ENCODE data around the gene AGFG2. TPM values are rescaled to one million over a fixed set of nuclear protein-coding genes. Genes with fewer than 3 reads are reported as not detected.
"Not testable (repeated sequence)": the region's sequence is repeated elsewhere in the genome, so short reads cannot be mapped to it uniquely, and the experiment has no call there.

AGFG2 gene
- total RNA-seq, 1 donor from 2014 or later: 62.3 TPM

DNA sequence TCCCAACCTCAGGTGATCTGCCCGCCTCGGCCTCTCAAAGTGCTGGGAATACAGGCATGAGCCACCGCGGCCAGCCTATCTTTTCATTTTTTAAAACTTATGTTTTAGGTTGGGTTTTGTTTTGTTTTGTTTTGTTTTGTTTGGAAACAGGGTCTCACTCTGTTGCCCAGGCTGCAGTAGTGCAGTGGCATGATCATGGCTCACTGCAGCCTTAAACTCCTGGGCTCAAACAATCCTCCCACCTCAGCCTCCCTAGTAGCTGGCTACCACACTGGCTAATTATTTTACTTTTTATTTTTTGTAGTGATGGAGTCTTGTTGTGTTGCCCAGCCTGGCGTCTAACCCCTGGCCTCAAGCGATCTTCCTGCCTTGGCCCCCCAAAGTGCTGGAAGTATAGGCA is 19.4 kb upstream of the AGFG2 start:
- intact Hi-C loops (cut with micrococcal nuclease): no loop called here

DNA sequence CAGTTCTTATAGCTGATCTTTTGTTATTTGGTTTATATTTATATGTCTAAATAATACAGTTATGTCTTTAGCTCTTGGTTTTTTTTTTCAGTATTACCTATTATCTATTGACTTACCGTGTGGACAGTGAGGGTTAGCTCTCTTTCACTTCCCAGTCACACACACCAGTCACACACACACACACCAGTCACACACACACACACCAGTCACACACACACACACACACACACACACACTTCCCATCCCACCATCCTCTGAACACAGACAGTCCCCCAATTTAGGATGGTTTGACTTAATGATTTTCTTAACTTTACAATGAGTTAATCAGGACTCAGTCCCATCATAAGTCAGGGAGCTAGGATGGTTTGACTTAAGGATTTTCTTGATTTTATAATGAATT is 18.9 kb upstream of the AGFG2 start:
- intact Hi-C loops (cut with micrococcal nuclease): no loop called here

DNA sequence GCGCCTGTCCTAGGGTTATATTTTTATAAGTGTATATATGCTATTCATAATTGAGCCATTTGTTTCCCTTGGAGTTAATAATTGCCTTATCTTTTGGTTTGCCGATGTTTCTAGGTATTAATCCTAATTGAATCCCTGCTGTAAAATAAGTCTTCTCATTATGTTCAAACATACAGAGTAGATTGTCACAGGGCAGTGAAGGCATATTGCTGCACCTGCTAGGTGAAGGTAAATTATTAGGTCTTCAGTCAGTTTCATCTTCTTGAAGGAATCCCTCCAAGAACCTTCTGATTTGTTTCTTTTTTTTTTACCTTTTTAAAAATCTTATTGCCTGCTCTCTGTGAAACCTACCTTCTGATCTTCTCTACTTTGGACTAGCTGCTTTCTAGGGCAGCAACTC is 17.9 kb upstream of the AGFG2 start:
- intact Hi-C loops (cut with micrococcal nuclease): no loop called here

DNA sequence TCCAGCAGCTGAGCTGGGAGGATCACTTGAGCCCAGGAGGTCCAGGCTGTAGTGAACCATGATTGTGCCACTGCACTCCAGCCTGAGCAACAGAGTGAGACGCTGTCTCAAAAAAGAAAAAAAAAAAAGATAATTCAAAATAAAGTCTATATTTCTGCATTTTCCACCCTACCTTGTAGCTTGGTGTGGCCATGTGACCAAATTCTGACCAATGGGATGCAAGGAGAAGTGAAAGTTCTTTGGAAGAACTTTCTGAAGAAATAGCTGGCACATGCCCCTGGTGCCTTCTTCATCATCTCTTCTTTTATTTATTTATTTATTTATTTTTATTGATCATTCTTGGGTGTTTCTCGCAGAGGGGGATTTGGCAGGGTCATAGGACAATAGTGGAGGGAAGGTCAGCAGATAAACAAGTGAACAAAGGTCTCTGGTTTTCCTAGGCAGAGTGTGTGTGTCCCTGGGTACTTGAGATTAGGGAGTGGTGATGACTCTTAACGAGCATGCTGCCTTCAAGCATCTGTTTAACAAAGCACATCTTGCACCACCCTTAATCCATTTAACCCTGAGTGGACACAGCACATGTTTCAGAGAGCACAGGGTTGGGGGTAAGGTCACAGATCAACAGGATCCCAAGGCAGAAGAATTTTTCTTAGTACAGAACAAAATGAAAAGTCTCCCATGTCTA is 17.0 kb upstream of the AGFG2 start:
- intact Hi-C loops (cut with micrococcal nuclease): not testable (repeated sequence)

DNA sequence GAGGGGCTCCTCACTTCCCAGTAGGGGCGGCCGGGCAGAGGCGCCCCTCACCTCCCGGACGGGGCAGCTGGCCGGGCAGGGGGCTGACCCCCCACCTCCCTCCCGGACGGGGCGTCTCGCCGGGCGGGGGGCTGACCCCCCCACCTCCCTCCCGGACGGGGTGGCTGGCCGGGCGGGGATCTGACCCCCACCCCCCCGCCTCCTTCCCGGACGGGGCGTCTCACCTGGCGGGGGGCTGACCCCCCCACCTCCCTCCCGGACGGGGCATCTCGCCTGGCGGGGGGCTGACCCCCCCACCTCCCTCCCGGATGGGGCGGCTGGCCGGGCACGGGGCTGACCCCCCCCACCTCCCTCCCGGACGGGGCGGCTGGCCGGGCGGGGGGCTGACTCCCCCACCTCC is 15.8 kb upstream of the AGFG2 start:
- intact Hi-C loops (cut with micrococcal nuclease): not testable (repeated sequence)

DNA sequence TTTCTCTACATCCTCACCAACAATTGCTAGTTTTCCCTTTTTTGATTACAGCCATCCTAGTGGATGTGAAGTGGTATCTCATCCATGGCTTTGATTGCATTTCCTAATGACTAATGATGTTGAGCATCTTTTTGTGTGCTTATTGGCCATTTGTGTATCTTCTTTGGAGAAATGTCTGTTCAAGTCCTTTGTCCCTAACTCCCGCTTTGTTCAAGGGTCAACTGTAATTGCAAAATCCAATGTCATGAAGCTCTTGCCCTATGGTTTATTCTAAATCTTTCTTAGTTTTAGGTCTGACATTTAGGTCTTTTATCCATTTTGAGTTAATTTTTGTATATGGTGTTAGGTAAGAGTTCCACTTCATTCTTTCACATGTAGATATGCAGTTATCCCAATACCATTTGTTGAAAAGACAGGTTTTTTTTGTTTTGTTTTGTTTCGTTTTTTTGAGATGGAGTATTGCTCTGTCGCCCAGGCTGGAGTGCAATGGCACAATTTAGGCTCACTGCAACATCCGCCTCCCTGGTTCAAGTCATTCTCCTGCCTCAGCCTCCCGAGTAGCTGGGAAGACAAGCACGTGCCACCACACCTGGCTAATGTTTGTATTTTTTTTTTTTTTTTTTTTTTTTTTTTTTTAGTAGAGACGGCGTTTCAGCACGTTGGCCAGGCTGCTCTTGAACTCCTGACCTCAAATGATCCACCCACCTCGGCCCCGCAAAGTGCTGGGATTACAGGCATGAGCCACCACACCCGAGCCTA is 10.7 kb upstream of the AGFG2 start:
- intact Hi-C loops (cut with micrococcal nuclease): not testable (repeated sequence)

DNA sequence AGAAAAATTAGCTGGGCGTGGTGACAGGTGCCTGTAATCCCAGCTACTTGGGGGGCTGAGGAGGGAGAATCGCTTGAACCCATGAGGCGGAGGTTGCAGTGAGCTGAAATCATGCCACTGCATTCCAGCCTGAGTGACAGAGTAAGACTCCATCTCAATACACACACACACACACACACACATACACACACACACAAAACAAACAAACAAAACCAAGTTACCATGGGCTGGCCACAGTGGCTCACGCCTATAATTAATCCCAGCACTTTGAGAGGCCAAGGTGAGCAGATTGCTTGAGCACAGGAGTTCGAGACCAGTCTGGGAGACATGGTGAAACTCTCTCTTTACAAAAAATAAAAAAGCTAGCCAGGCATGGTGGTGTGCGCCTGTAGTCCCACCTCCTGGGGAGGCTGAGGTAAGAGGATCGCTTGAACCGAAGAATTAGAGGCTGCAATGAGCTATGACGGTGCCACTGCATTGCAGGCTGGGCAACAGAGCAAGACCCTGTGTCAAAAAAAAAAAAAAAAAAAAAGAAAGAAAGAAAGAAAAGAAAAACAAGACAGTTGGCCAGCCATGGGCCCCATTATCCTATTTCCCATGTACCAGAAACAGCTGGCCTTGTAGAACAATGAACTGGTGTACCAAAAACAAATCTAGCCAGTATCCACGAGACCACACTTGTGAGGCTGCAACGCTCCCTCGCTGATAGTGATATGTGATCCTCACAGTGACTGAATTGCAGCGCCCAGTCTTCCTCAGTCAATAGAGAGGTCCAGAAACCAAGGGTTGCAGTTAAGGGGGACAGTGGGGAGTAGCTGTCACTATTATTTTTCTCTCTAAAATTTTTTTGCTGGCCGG is 6.6 kb upstream of the AGFG2 start:
- intact Hi-C loops (cut with micrococcal nuclease): no loop called here

DNA sequence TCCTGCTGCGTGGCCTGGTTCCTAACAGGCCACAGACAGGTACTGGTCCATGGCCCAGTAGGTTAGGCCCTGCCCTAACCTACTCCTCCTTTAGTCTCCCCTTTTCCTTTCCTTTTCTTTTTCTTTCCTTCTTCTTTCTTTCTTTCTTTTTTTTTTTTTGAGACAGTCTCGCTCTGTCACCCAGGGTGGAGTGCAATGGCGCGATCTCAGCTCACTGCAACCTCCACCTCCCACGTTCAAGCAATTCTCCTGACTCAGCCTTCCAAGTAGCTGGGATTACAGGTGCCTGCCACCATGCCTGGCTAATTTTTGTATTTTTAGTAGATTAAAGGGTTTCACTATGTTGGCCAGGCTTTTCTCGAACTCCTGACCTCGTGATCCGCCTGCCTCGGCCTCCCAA is 3.0 kb upstream of the AGFG2 start:
- intact Hi-C loops (cut with micrococcal nuclease): not testable (repeated sequence)

DNA sequence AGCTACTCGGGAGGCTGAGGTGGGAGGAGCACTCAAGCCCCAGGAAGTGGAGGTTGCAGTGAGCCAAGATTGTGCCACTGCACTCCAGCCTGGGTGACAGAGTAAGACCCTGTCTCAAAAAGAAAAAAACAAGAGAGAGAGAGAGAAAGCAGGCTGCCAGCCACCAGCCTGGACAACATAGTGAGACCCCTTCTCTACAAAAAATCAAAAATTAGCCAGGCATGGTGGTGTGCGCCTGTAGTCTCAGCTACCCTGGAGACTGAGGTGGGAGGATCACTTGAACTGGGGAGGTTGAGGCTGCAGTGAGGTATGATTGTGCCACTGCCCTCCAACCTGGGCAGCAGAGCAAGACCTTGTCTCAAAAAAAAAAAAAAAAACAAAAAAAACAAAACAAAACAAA is 2.3 kb upstream of the AGFG2 start:
- intact Hi-C loops (cut with micrococcal nuclease): not testable (repeated sequence)

DNA sequence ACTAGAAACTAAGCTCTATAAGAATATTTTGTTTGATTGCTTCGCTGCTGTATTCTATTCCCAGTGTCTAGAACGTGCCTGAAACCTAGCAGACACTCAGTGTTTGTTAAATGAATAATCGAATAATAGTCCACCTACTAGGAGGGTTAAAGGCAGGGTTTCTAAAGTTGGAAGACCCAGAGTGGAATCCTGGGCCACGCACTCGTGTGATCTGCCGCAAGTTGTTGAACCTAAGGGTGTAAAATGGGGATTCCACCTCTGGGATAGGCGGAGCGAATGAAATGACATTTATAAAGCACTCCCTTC is 702 bp upstream of the AGFG2 start:
- intact Hi-C loops (cut with micrococcal nuclease): loop anchor here (1.0 to 2.0 kb wide), 9 partner anchors 8 to 420 kb away; partner anchors contain the start of genes CNPY4, FBXO24, GNB2 and LRCH4

DNA sequence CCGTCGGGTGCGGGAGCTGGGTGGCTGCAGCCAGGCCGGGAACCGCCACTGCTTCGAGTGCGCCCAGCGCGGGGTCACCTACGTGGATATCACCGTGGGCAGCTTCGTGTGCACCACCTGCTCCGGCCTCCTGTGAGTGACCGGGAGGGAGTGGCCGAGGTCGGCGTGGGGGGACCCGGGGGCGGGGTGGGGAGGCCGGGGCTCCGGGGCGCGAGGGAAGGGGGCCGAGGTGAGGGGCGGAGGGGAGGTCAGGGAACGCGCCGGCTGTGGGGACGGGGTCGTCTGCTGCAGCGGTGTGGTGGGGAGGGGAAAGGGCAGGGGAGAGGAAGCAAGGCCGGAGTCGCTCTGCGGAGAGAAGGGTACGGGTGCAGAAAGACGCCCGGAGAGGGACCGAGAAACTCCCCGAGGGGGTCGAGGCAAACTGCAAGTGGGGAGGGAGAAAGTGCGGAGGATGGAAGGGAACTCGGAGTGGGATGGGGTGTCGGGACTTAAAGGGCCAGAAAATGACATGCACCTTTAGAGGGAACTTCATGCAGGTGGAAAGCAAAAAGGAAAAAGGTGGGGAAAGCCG is 518 bp downstream of the AGFG2 start:
- intact Hi-C loops (cut with micrococcal nuclease): loop anchor here (1.0 to 2.0 kb wide), 5 partner anchors 11 to 421 kb away; partner anchors contain the start of genes CNPY4, MEPCE, TAF6 and TSC22D4

DNA sequence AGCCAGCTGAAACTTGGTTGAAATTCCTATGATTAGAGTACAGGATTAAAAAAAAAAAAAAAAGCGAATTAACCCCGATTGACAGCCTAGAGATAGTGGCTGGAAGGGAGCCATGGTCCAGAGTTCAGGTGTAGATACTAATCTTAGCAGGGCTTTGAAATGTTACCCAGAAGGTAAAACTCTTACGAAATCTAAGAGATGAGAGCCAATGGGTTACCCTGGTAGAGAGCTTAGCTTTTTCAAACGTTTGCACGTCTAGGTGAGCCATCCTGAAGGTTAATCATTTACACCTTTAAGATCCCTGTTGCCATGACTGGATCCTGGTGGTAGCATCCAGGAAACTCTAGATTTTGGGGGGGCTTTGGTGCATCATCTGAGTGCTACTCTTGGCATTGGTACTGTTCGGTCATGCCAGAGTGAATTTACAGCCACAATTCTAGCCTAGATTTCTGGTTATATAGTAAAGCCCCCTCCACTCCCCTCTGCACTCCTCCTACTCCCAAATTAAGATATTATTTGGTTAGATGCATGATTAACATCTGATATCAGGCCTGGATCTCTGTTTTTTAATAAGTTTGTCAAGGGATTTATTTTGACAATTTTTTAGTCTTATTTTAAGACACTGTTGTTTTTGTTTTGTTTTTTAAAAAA is 1.2 kb downstream of the AGFG2 start:
- intact Hi-C loops (cut with micrococcal nuclease): no loop called here

DNA sequence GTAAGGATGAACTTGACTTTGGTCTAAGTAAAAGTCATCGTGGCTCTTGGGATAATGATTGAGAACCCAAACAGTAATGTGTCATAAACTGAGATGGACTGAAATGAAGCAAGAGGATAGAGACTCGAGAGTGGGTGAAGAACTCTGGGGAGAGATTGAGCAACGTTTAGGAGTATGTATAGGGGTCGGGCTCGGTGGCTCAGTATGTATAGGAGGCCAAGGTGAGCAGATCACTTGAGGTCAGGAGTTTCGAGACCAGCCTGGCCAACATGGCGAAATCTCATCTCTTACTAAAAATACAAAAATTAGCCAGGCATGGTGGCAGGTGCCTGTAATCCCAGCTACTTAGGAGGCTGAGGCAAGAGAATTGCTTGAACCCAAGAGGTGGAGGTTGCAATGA is 2.3 kb downstream of the AGFG2 start:
- intact Hi-C loops (cut with micrococcal nuclease): not testable (repeated sequence)

DNA sequence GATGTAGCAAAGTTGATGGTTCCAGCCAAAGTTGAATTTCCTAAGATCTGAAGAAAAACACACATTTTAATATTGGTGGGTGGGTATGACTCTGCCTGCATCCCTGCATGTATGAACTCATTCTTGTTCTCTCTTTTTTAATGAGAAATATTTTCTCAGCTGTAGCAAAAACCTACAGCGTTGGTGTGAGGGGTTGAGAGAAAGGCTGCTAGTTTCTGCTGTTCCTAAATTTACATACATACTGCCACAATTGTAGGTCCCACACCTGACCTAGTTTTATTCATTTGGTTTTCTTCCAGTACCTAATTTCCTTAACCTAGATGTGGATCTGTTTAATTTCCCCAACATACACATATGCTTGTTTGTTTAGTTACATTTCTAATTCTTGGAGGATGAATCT is 4.6 kb downstream of the AGFG2 start:
- intact Hi-C loops (cut with micrococcal nuclease): no loop called here

DNA sequence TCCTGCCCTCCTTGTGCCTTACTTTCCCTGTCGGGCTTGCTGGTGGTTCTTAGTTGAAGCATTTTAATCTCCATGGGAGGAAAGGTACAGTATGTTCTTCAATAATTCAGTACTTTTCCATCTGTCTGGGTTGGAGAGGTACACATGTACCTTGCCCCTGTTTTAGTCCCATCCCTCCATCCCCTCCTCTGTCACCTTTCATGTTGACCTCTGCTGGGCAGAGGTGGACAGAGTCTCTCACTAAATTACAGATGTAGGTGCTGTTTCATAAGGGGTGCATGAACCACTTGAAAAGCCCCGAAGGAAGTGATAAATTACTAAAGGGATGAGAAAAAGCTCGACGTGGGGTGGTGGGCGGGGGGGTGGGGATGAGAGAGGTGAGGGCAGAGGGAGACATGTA is 5.4 kb downstream of the AGFG2 start:
- intact Hi-C loops (cut with micrococcal nuclease): no loop called here

DNA sequence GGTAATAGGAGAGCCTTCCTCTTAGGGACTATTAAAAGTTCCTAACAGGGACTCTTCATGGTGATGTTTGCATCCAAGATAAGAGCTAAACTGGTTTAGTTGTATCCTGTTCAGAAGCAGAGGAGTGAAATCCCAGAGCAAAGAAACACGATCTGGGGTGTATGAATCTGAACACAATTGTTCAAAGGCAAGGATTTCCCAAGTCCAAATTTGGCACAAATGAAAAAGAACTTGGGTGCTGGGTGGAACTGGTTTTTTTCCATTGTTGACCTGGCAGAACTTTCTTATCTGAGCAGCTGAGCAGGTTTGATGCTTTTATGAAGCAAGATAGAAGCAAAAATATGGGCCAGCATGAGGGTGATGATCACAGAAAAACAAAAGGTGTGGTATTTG is 6.0 kb downstream of the AGFG2 start:
- intact Hi-C loops (cut with micrococcal nuclease): no loop called here

DNA sequence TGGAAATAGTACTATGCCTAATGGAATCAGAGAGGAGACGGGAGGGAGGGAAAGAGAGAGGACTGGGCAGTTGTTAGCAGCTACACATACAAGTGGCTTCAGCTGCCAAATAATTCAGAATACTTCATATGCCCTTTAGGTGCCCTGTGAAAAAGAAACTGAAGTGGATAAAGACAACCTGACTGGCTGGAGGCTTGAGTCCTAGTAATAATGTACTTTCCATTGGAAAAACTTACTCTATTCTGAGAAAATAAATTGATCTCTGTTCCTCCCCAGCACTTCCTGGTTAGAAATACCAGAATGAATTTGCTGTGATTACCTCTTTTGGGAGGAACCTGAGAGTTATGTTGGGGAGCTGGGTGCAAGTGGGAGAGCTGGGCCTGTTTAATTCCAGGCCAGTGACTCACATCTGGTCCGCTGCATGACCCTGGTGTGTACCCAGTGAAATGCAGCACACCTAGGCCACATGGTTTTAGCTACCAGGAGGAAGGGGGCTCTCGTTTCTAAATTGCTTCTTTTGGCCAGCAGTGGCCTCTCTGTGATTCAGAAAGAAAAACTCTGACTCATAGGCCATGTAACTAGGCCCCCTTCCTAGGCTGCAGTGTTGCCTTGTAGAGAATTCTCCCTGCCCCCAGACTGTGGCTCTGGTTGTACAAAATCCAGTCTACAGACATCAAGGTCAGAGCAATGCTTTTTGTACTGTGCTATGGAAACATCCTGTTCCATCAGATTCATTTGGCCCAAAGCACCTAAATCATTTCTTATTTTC is 6.5 kb downstream of the AGFG2 start:
- intact Hi-C loops (cut with micrococcal nuclease): loop anchor here (1.0 kb wide), 2 partner anchors 7 to 14 kb away; no protein-coding TSS in a partner anchor

DNA sequence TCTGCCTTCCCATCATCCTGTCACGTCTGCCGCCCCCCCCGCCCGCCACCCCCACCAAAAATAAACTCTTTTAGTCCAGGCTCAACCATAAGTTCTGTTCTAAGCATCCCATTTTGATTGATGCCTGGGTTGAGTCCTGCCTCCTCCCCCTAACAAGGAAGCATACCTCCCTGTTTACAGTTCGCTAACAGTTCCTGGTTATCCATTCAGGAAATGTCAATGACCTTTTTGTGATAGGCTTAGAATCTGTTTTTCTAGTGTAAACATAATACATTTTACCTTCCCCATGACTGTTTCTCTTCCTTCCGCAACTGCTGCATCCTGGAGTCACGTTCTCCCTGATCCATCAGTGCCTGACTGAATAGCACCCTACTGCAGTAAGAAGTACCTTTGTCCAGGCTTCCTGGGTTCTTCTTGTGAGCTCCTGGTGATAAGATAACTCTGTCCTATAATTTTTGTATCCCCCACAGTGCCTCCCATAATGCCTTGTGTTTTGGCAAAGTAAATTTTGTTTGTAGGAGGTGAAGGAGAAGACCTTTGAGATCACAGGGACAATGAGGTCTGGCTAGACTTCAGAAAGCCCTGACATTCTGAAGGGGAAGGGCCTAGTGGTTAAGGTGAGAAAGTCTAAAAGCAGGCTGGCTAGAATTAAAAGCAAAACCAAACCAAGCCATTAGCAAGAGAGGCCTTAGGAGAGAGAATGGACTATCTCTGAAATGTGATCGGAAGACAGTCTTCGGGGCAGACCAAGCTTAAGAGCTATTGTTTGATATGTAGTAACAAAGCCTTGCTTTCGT is 7.3 kb downstream of the AGFG2 start:
- intact Hi-C loops (cut with micrococcal nuclease): loop anchor here (1.0 kb wide), 2 partner anchors 8 to 13 kb away; no protein-coding TSS in a partner anchor

Data from T-helper 1 cell treated with Interleukin-12 subunit alpha and Interleukin-12 subunit beta and Interleukin-4 antibody, amounts not matched to agents 30 ng/mL and 1 ng/mL, for 36 hours (primary cell).